ENCODE results near the gene CFC1.
"Not testable (repeated sequence)": the region's sequence is repeated elsewhere in the genome, so short reads cannot be mapped to it uniquely, and the experiment has no call there.

The CFC1 gene

DNA sequence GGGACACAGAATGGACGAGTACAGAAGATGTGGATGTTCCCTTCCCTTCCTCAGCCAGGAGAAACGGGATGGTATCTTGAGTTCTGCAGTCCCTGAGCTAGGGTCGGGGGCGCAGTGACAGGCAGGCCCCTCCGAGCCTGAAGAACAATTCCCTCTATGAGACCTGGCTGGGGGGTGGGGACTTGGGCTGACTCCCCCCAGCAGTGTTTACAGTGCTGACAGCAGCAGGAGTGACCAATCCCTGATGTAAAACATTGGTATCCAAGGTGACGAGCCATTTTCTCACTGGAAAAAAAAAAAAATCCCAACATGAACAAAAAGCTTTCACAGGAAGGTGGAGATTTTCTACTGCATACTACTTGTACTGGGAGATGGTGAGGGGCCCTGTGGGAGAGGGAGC lies at the start of gene CFC1:
Gene CFC1 (minus strand): TSS at position 183 of the 400 bp plus-strand sequence. CDS start 288 bp downstream, outside the sequence.
- DNase-seq (ENCODE audit: low read depth in 2 of 2), result not testable (repeated sequence)

- DNase-seq (ENCODE audit: low read depth in 2 of 2), result not testable (repeated sequence)
Observed at GRCh38 chr2:130641688-130642087, 42.3 kb upstream of the CFC1 start.

GRCh38 chr2:130638973-130639372 lies 39.6 kb upstream of the CFC1 start:
- not testable (repeated sequence) for DNase-seq (ENCODE audit: low read depth in 2 of 2)

- DNase-seq (ENCODE audit: low read depth in 2 of 2), result not testable (repeated sequence)
Observed at GRCh38 chr2:130628784-130629475, 29.6 kb upstream of the CFC1 start.

DNA sequence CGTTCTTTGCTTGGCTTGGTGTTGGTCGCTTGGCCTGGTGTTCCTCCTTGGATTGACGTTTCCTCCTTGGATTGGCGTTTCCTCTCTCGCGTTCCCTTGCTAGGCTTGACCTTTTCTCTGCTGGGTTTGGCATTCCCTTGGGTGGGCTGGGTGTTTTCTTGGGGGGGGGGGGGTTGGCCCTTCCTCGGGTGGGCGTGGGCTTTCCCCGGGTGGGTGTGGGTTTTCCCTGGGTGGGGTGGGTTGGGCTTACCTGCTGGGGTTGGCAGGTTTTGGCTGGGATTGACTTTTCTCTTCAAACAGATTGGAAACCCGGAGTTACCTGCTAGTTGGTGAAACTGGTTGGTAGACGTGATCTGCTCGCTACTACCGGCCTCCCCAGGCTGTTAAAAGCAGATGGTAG lies 11.8 kb upstream of the CFC1 start, which contains the start of gene POTEJ:
Gene POTEJ (plus strand): TSS at position 301 of the 400 bp plus-strand sequence. CDS start 93 bp downstream, at position 394.
- DNase-seq (ENCODE audit: low read depth in 2 of 2), result not testable (repeated sequence)

DNA sequence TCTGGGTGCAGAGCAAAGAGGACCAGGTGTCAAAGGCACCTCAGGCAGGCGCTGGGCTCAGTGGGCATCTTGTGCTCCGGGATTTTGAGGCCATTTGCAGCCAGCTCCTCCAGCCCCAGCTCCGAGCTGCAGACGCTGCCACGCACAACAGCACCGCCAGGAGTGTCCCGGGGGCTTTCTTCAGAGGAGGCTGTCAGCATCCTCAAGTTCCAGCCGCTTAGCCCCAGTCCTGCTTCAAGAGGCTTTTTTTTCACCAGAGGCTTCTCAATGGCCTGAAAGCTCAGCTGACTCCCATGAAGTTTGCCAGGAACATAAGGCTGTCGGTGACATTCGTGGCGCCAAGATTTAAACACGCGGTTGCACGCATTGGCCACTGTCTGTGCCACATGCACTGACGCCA lies 11.1 kb upstream of the CFC1 start:
- not testable (repeated sequence) for DNase-seq (ENCODE audit: low read depth in 2 of 2)

GRCh38 chr2:130609002-130609920 lies 9.9 kb upstream of the CFC1 start:
- DNase-seq (ENCODE audit: low read depth in 2 of 2), result not testable (repeated sequence)

DNA sequence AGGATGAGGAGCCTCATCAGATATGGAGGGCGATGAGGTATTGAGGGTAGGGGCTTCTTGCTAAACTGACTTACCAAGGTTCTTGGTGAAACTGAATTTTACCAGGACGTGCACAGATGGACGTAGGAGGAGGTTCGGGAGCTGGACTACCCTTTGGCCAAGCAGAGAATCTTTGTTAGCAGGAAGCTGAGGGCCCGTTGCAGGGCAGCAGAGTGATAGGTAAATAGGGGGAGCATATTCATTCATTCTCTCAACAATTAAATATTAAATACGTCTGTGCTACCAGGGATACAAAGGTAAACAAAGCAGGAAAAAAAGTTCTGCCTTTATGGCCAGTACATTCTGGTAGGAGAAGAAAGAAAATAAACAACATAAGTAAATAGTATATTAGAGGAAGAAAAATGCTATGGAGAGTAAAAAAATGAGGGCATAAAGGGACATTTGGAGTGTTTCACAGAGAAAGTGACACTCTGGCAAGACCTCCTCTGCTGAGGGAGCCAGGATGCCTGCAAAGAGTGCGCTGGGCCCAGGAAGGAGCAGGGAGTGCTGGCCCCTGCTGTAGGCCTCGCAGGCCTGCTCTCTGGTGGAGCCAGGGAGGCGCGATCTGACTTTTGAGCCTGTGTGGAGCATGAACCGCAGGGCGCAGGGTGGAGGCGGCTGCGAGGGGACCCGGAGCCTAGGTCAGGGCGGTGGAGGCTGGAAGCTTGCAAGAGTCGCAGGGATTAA lies 9.1 kb upstream of the CFC1 start:
- not testable (repeated sequence) for DNase-seq (ENCODE audit: low read depth in 2 of 2)

DNA sequence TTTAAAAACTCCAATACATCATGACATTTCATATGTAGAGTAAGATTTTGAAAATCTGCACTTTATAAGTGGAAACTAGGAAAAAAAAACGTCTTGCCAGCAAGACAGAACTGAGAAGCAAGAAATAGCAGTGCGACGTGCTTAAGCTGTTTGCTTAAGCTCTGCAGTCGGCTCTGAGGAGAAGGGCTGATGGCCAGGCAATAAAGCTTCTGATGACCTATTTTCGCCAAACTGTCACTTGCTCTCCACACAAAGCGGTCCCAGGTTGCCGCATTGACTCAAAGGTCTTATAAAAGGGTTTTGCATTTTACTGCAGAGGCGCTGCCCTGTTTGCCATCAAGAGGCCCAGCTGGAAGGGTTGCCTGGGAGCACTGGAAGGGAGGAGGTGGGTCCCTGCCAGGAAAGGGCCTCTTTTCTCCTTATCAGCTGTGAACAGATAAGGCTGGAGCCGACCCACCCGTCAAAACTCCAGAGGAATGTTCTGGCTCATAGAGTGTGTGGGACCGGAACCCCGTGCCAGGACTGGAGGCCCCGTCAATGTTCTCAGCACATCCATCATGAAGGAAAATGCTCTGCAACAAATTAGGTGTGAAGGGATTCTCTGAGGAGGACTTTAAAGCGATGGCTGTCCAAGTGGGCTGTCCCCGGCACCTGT lies 2.4 kb upstream of the CFC1 start:
- DNase-seq (ENCODE audit: low read depth in 2 of 2), result not testable (repeated sequence)

DNA sequence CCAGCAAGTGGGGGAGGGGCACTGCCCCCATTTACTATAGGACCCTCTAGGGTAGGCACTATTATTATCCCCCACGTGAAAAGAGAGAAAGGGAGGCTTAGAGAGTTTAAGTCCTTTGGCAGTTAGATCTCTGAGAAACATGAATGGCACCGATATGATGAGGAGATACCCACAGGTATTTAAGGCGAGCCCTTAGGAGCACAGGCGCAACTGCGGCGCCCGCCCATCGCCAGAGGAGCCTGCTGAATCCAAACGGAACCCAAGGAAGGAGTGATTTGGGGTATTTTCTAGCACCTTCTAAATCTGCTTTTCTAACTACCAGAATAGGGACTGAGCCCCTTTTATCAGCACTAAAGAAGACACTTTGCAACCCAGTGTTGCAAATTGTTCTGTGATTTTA lies 551 bp upstream of the CFC1 start:
- DNase-seq (ENCODE audit: low read depth in 2 of 2), result not testable (repeated sequence)

GRCh38 chr2:130598463-130598862 lies 912 bp downstream of the CFC1 start:
- DNase-seq (ENCODE audit: low read depth in 2 of 2), result not testable (repeated sequence)

- DNase-seq (ENCODE audit: low read depth in 2 of 2), result not testable (repeated sequence)
Observed at GRCh38 chr2:130597994-130598393, 1.4 kb downstream of the CFC1 start.

GRCh38 chr2:130596757-130597156 lies 2.6 kb downstream of the CFC1 start:
- not testable (repeated sequence) for DNase-seq (ENCODE audit: low read depth in 2 of 2)

DNA sequence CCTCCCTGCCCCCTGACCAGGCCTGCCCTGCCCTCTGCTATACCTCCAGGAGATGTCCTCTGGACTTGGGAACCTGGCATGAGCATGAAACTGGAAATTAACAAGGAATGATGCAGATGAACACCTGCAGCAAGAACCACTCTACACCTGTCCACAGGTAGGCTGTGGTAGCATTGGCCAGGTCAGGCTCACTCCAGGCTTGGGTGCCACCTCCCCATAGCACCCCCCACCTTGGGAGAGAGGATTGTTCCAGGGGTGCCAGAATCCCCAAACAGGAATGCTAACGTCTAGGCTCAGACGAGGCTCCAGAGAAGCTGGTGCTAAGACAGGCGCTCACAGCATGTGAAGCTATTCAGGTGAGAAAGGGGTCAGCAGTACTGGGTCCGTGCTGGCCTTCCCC lies 5.4 kb downstream of the CFC1 start:
- DNase-seq (ENCODE audit: low read depth in 2 of 2), result not testable (repeated sequence)

- DNase-seq (ENCODE audit: low read depth in 2 of 2), result not testable (repeated sequence)
Observed at GRCh38 chr2:130592791-130593414, 6.5 kb downstream of the CFC1 start.

- not testable (repeated sequence) for DNase-seq (ENCODE audit: low read depth in 2 of 2)
Observed at GRCh38 chr2:130590842-130591359, 8.5 kb downstream of the CFC1 start.

DNA sequence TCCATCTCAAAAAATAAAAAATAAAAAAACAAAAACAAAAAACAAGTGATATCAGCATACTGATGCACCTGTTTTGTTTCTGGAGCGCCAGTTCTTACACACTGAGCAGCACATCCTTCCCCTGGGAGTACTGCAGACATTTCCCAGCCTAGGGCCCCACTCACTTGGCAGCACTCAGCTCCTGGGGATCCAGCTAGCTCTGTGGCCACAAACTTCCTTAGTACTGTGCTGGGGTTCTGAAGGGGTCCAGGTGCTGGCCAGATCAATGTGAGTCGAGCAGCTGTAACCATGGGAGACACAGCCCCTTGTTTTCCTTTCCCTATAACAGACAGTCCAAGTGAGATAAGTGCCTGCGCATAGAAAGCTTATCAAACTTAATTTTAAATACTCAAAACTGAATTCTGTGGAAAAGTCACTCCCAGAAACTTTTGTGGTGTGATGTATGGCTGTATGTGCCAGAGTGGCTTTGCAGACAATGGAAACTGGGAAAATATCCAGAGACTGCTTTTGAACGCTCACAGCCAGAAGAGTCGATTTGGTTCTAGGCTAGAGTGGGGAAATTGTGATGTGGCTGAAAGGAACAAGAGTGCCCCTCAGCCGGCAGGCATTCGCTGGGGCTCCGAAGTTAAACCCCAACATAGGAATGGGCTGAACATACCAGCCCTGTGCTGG lies 9.1 kb downstream of the CFC1 start:
- DNase-seq (ENCODE audit: low read depth in 2 of 2), result not testable (repeated sequence)

GRCh38 chr2:130588688-130589458 lies 10.5 kb downstream of the CFC1 start:
- peak; percentile 2 to 11 for DNase-seq (ENCODE audit: low read depth in 2 of 2)

- DNase-seq (ENCODE audit: low read depth in 2 of 2), result not testable (repeated sequence)
Observed at GRCh38 chr2:130584726-130585125, 14.6 kb downstream of the CFC1 start.

Measured in stimulated activated CD4-positive, alpha-beta T cell treated with anti-CD3 and anti-CD28 coated beads, Interleukin-12 subunit alpha, Interleukin-12 subunit beta, amount 100 ng/mL, for 24 hours (primary cell).